Stimulated activated CD4-positive, alpha-beta T cell treated with anti-CD3 and anti-CD28 coated beads, Interleukin-12 subunit alpha, Interleukin-12 subunit beta, amount 100 ng/mL, for 24 hours (primary cell): ENCODE measurements around the gene EME1.
"Not testable (repeated sequence)": the region's sequence is repeated elsewhere in the genome, so short reads cannot be mapped to it uniquely, and the experiment has no call there.

Source experiments
- DNase-seq, 2 experiments: peaks; one replicate each; pipeline ENCODE4 v3.0.0-alpha.2; 2020; ENCODE audit warnings: low read depth in 2 of 2

EME1 gene

GRCh38 chr17:50425682-50426471 lies 52.8 kb downstream of the EME1 start, which contains the start of gene ACSF2:
ACSF2 (plus strand) TSS chr17:50426218; CDS start chr17:50426262, 44 bp downstream.
- peak; percentile 41 to 67 for DNase-seq

- DNase-seq, result no peak
Measured at GRCh38 chr17:50426472-50426782, 53.4 kb downstream of the EME1 start.

GRCh38 chr17:50426814-50427787 lies 54.1 kb downstream of the EME1 start:
- no peak for DNase-seq

- not testable (repeated sequence) for DNase-seq
Measured at GRCh38 chr17:50428126-50428525, 55.1 kb downstream of the EME1 start.

- DNase-seq, result no peak
Measured at GRCh38 chr17:50428831-50429424, 55.9 kb downstream of the EME1 start.

- DNase-seq, result no peak
Measured at GRCh38 chr17:50429793-50430192, 56.8 kb downstream of the EME1 start.
